Measurements from ENCODE around the gene FOXP1. TPM values are rescaled to one million over a fixed set of nuclear protein-coding genes. Genes with fewer than 3 reads are reported as not detected.

FOXP1 gene
- total and polyA plus RNA-seq, 3 donors from 2014 or later = 37.8 to 105 (median 75.9) TPM

GRCh38 chr3:71490692-71491091 lies 92.8 kb downstream of the FOXP1 start:
- Histone ChIP-seq H3K36me3 (ENCODE audit: low read depth, missing control alignments) (no peaks in the 10 kb centered on the region), H3K27me3 (no peaks in the 10 kb centered on the region), H3K4me1 (peaks cover 2% of the 10 kb centered on the region), H3K4me3 (no peak overlapping the region), H3K9me3 (no peaks in the 10 kb centered on the region), H3K27ac (no peak overlapping the region)
- TF ChIP-seq, protein P1, sequence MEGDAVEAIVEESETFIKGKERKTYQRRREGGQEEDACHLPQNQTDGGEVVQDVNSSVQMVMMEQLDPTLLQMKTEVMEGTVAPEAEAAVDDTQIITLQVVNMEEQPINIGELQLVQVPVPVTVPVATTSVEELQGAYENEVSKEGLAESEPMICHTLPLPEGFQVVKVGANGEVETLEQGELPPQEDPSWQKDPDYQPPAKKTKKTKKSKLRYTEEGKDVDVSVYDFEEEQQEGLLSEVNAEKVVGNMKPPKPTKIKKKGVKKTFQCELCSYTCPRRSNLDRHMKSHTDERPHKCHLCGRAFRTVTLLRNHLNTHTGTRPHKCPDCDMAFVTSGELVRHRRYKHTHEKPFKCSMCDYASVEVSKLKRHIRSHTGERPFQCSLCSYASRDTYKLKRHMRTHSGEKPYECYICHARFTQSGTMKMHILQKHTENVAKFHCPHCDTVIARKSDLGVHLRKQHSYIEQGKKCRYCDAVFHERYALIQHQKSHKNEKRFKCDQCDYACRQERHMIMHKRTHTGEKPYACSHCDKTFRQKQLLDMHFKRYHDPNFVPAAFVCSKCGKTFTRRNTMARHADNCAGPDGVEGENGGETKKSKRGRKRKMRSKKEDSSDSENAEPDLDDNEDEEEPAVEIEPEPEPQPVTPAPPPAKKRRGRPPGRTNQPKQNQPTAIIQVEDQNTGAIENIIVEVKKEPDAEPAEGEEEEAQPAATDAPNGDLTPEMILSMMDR (IDR thresholded peaks at IDR 0.05) = no peak
- no peak for TF ChIP-seq POLR2A (IDR thresholded peaks at IDR 0.05)
- intact Hi-C loops (cut with DNase I; ENCODE audit: low total_unique reads) = no loop called here
- 95 to 96% methylated on average over 3 of the region's 3 CpGs for WGBS, 2 donors
- DNase-seq = no peak

GRCh38 chr3:71489315-71489761 lies 94.2 kb downstream of the FOXP1 start:
- no peak for TF ChIP-seq POLR2A (IDR thresholded peaks at IDR 0.05)
- TF ChIP-seq, protein P1 (IDR thresholded peaks at IDR 0.05) = no peak
- no peak for DNase-seq
- Histone ChIP-seq H3K4me3 (no peak overlapping the region), H3K4me1 (no peaks in the 10 kb centered on the region), H3K9me3 (no peaks in the 10 kb centered on the region), H3K36me3 (ENCODE audit: low read depth, missing control alignments) (no peaks in the 10 kb centered on the region), H3K27me3 (no peaks in the 10 kb centered on the region), H3K27ac (no peak overlapping the region)
- intact Hi-C loops (cut with DNase I; ENCODE audit: low total_unique reads) = no loop called here
- 92 to 94% methylated on average over 9 of the region's 9 CpGs for WGBS, 2 donors

- WGBS, 2 donors = 90 to 93% methylated on average over 9 of the region's 9 CpGs
- Histone ChIP-seq H3K9me3 (no peaks in the 10 kb centered on the region), H3K27me3 (no peaks in the 10 kb centered on the region), H3K27ac (no peak overlapping the region), H3K36me3 (ENCODE audit: low read depth, missing control alignments) (no peaks in the 10 kb centered on the region), H3K4me3 (no peak overlapping the region), H3K4me1 (no peaks in the 10 kb centered on the region)
- intact Hi-C loops (cut with DNase I; ENCODE audit: low total_unique reads) = no loop called here
- no peak for DNase-seq
- TF ChIP-seq, protein P1 (IDR thresholded peaks at IDR 0.05) = no peak
- no peak for TF ChIP-seq POLR2A (IDR thresholded peaks at IDR 0.05)
Observed at GRCh38 chr3:71488882-71489281, 94.6 kb downstream of the FOXP1 start.

DNA sequence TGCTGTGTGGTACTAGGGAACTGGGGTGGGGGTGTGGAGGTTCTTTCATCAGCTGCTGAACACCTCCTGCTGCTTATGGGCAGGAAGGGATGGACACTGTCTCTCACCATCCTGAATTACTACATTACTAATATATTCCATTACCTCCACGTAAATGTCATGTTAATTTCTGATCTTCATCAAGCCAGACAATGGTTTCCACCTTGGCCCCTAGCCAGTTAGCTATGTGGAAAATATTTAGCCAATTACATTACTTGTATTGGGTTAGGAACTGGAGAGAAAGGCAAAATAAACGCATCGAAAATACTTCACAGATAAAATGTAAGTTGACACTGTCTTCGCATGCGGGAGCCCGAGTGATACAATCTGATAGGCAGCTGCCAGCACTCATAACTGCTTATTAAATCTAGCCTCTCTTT lies 95.1 kb downstream of the FOXP1 start:
- WGBS, 2 donors = 91% methylated on average over 6 of the region's 6 CpGs
- Histone ChIP-seq H3K4me3 (no peak overlapping the region), H3K36me3 (ENCODE audit: low read depth, missing control alignments) (no peaks in the 10 kb centered on the region), H3K9me3 (no peaks in the 10 kb centered on the region), H3K4me1 (no peaks in the 10 kb centered on the region), H3K27me3 (no peaks in the 10 kb centered on the region), H3K27ac (no peak overlapping the region)
- intact Hi-C loops (cut with DNase I; ENCODE audit: low total_unique reads) = no loop called here
- TF ChIP-seq POLR2A (IDR thresholded peaks at IDR 0.05) = no peak
- TF ChIP-seq, protein P1 (IDR thresholded peaks at IDR 0.05) = no peak
- DNase-seq = no peak

DNA sequence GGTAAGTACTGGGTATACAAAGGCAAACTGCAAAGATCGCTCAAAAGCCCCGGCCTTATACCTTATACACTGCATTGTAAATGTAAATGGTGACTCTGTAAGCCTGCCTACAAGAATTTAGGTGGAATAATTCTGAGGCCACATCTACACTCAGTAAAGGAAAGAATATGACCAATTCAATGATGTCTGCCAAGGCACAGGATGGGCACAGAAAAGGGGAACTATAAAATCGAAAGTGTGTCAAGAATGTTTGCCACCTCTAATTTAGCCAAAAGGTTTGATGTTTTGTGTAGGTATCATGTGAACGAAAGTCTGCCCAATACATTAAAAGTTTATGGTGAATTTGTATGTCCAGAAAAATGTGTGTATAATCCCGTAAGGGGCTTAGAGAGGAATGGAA lies 96.1 kb downstream of the FOXP1 start:
- Histone ChIP-seq H3K27ac (no peak overlapping the region), H3K9me3 (no peaks in the 10 kb centered on the region), H3K27me3 (no peaks in the 10 kb centered on the region), H3K4me1 (no peaks in the 10 kb centered on the region), H3K4me3 (no peak overlapping the region), H3K36me3 (ENCODE audit: low read depth, missing control alignments) (no peaks in the 10 kb centered on the region)
- 79 to 81% methylated on average over 5 of the region's 5 CpGs for WGBS, 2 donors
- intact Hi-C loops (cut with DNase I; ENCODE audit: low total_unique reads) = no loop called here
- TF ChIP-seq, protein P1 (IDR thresholded peaks at IDR 0.05) = no peak
- no peak for TF ChIP-seq POLR2A (IDR thresholded peaks at IDR 0.05)
- no peak for DNase-seq
